Fibroblast of mammary gland (primary cell): Measurements from ENCODE around the gene MYO1E.
A peak's percentile ranks its signal among the peaks of the same experiment; 100 is the strongest.

ENCODE experiments used
- DNase-seq: peaks from one replicate; pipeline ENCODE4 v3.0.0-alpha.2; 2010; ENCODE audit warnings: low read depth
- H3K4me3 ChIP-seq: 2 replicates; pipeline ENCODE4 v1.5.1; 2011; ENCODE audit warnings: low read depth, mild to moderate bottlenecking, low read length, moderate library complexity; ENCODE audit not compliant: control insufficient read depth
- TF ChIP-seq, protein P1 (sequence below): conservative IDR thresholded peaks from 2 replicates; pipeline ENCODE4 v1.5.1; 2011; ENCODE audit warnings: low read depth, low read length, inconsistent platforms; ENCODE audit not compliant: control insufficient read depth, insufficient read depth

The MYO1E gene

DNA sequence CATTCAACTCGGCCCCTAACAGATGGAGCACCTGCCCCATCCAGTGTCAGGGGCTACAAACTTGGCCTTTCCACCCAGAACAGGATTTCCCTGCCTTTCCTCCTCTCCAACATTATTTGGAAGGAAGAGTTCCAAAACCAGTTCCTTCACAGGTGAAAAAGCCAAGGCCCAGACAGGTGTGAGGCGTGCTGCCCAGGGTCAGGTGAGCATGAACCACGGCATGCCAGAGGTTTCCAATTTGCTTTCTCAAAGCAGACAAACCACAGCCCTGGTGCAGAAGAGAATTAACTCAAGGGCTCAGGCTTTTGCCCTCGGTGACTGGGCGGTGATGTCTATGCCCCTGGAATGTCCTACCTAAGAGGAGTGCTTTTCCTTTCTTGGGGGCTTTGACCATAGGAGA, 122.9 kb downstream of the MYO1E start:
- H3K4me3 ChIP-seq = no peak overlapping the region

DNA sequence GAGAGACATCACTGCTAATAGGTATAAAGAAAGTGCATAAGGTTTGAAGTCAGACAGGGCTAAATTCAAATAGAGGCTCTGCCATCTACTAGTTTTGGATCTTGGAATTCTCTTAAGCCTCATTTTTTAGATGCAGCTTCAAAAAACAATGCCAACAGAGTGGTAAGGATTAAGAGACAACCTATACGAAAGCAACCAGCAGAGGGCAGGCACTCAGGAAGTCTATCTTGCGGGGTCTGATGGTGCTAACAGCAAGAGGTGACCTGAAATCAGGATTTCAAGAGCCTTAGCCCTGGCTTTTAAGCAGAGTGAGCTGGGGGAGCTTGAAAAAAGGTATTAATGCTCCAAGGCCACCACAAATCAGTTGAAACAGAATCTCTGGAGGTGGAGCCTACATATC, 125.3 kb downstream of the MYO1E start:
- TF ChIP-seq, protein P1, sequence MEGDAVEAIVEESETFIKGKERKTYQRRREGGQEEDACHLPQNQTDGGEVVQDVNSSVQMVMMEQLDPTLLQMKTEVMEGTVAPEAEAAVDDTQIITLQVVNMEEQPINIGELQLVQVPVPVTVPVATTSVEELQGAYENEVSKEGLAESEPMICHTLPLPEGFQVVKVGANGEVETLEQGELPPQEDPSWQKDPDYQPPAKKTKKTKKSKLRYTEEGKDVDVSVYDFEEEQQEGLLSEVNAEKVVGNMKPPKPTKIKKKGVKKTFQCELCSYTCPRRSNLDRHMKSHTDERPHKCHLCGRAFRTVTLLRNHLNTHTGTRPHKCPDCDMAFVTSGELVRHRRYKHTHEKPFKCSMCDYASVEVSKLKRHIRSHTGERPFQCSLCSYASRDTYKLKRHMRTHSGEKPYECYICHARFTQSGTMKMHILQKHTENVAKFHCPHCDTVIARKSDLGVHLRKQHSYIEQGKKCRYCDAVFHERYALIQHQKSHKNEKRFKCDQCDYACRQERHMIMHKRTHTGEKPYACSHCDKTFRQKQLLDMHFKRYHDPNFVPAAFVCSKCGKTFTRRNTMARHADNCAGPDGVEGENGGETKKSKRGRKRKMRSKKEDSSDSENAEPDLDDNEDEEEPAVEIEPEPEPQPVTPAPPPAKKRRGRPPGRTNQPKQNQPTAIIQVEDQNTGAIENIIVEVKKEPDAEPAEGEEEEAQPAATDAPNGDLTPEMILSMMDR = peak; percentile 62
- peak; percentile 76 for DNase-seq
- H3K4me3 ChIP-seq = no peak overlapping the region

More for the DNA sequence above, 122.9 kb downstream of the MYO1E start:
- TF ChIP-seq, protein P1 = no peak
- no peak for DNase-seq

DNA sequence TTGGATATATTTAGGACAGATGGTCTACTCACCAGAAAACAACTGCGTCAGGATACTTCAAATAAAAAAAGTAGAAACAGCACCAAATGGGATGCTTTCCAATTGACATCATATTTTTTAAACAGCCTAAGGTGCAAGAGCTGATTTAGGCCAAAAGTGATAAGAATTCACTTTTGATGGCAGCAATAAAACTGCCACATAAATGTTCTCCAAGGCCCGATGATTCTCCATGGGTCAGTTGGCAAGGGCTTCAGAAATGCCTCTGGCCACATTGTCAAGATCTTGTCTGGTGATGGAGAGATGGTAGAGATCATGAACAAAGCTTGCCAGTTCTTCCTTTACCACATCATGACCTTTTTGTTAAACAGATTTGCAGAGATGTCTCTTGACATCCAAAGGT, 127.1 kb downstream of the MYO1E start:
- H3K4me3 ChIP-seq = no peak overlapping the region
- DNase-seq = no peak
- TF ChIP-seq, protein P1 = no peak

DNA sequence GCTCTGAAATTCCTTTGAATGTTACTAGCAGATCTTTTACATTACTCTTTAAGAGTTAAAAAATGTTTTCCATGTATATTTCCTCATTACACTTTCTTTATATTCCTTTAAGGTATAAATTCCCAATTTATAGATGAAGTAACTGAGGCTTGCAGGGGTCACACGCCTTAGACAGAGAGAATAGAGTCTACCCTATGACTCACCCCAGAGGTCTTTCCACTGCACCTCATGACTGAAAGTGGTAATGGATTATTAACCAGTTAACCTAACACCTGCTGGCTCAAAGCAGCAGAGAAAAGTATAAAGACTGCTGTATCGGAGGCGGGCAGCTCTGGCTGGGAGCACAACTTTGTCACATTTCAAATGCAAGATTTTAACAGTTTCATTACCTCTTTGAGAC, 128.3 kb downstream of the MYO1E start:
- DNase-seq = no peak
- TF ChIP-seq, protein P1 = no peak
- no peak overlapping the region for H3K4me3 ChIP-seq

DNA sequence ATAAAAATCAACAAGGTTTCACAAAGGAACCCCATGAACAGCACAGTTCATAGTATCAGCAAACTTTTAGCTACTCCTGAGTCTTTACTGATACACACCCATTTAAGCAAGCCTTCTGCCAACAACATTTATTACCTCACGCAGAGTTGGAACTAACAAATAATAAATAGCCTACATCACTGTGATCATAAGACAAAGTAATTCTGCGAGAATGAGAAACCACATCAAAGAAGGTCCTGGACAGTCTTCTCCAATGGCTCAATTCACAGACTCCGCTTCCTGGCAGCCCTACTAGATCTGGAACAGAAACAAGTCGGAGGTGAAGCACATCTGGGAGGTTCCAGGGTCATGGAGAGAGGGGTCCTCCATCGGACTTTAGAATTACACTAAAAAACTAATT, 129.0 kb downstream of the MYO1E start:
- no peak overlapping the region for H3K4me3 ChIP-seq
- peak; percentile 43 for DNase-seq
- TF ChIP-seq, protein P1 = no peak

DNA sequence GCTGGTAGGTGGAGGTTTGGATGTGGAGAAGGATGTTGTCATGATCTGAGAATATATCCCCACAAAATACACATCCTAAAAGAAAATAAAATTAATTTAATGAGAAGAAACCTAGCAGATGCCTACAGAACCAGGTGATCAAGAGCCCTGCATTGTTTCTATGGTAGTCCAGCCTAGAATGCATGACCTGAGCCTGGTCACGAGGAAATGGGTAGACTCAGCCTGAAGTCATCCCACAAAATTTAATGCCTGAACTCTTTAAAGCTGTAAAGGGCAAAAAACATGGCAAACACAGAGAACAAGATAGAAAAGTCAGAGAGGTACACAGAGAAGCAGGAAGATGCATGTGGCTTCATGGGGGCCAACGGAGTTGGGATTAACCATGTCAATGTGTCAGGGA, 130.0 kb downstream of the MYO1E start:
- TF ChIP-seq, protein P1 = no peak
- H3K4me3 ChIP-seq = no peak overlapping the region
- DNase-seq = no peak

DNA sequence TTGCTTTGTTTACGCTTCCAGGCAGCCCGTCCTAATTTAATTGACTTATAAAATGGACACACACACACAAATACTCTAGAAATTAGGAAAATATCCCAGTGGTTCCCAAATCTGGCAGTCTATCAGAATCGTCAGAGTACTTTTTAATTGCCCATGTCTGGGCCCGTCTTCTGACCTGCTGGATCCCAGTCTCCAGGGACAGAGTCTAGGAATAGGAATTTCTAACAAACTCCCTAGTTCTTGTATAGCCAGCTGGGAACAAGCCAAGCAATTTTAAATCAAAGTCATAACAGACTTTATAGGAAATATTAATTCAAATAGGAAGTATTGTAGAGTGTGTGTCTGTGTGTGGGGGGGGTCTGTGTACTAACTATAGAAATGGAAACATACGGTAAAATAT, 132.6 kb downstream of the MYO1E start:
- DNase-seq = no peak
- H3K4me3 ChIP-seq = no peak overlapping the region
- TF ChIP-seq, protein P1 = no peak
